K562 (cell line): Measurements from ENCODE around the gene DHX57. TPM values are rescaled to one million over a fixed set of nuclear protein-coding genes. Genes with fewer than 3 reads are reported as not detected.

Experiments used
- ATAC-seq: fragments of 200-7000 bp; cut with Tn5 transposase; 3 replicates; pipeline ENCODE4 v1.9.1; 2020; ENCODE audit warnings: moderate library complexity
- BruUV-seq: library from RNA; stranded (reverse); fragments of 400-500 nt; replicated peaks from 2 replicates; lab custom pipeline; 2021; lab: Mats Ljungman, UMichigan
- CTCF ChIA-PET: fragments of 300-600 bp; formaldehyde crosslinking; extraction: SDS; loops from one replicate; lab custom pipeline; 2021; ENCODE audit warnings: low intra/inter-chr PET ratio; lab: Yijun Ruan, JAX
- POLR2A ChIA-PET: fragments of 300-600, 350-650 bp; sonication (Branson Sonifier 250); formaldehyde crosslinking; extraction: SDS; loops from one replicate; lab custom pipeline; 2021; ENCODE audit warnings: antibody characterized with exemption, inconsistent platforms; lab: Yijun Ruan, JAX
- DNase-seq, 4 experiments: peaks; one replicate each; pipeline versions ENCODE4 v3.0.0 to v3.0.0-alpha.2; 2011 to 2018; ENCODE audit warnings: low spot score in 3 of 4, mixed read lengths in 3 of 4; ENCODE audit errors: extremely low read depth in 1 of 4
- FAIRE-seq: peaks from 2 replicates; lab custom pipeline; 2011; peaks lifted over from hg19 to GRCh38; lab: Jason Lieb, UNC
- H2AFZ ChIP-seq: 2 replicates; pipeline ENCODE4 v1.6.0; 2011; ENCODE audit warnings: low read depth, low read length, control low read depth, inconsistent platforms
- H3K27ac ChIP-seq: fragments of 200-600 bp; 3 replicates; pipeline ENCODE4 v1.8.0; 2011; ENCODE audit warnings: low read depth, mild to moderate bottlenecking, control low read depth, inconsistent platforms, low read length, moderate library complexity, mixed read lengths; ENCODE audit errors: extremely low read depth
- H3K27me3 ChIP-seq, 2 experiments: fragments of 300-600 bp in 1 of 2; 2 replicates in 1 of 2; 3 replicates in 1 of 2; pipeline versions ENCODE4 v1.6.0 to v1.8.0; 2011; ENCODE audit warnings: inconsistent platforms in 2 of 2, low read length in 2 of 2, mild to moderate bottlenecking in 1 of 2, mixed read lengths in 1 of 2, moderate library complexity in 1 of 2; ENCODE audit not compliant: control insufficient read depth in 2 of 2, insufficient read depth in 2 of 2
- H3K36me3 ChIP-seq: fragments of 300-600 bp; 3 replicates; pipeline ENCODE4 v1.8.0; 2011; ENCODE audit warnings: mild to moderate bottlenecking, low read length, inconsistent platforms; ENCODE audit not compliant: control insufficient read depth, insufficient read depth
- H3K4me1 ChIP-seq, 2 experiments: fragments of 200-600 bp in 1 of 2; replicated peaks in 1 of 2; 2 replicates in 1 of 2; 3 replicates in 1 of 2; pipeline versions ENCODE4 v1.5.1 to v1.8.0; 2011; ENCODE audit warnings: inconsistent platforms in 2 of 2, low read length in 2 of 2, mild to moderate bottlenecking in 1 of 2, mixed read lengths in 1 of 2, moderate library complexity in 1 of 2; ENCODE audit not compliant: control insufficient read depth in 2 of 2, insufficient read depth in 2 of 2
- H3K4me2 ChIP-seq: 2 replicates; pipeline ENCODE4 v1.6.1; 2011; ENCODE audit warnings: low read length, control low read depth, inconsistent platforms, mixed read lengths; ENCODE audit not compliant: insufficient read depth
- H3K4me3 ChIP-seq: fragments of 200-600 bp; sonication (generic), shearing (Covaris generic); 2 replicates; pipeline ENCODE4 v1.5.1; 2016; ENCODE audit warnings: control low read depth, inconsistent platforms
- H3K79me2 ChIP-seq: fragments of 200-600 bp; 3 replicates; pipeline ENCODE4 v1.8.0; 2011; ENCODE audit warnings: low read length, inconsistent platforms; ENCODE audit not compliant: control insufficient read depth, insufficient read depth
- H3K9ac ChIP-seq, 2 experiments: 2 replicates each; pipeline versions ENCODE4 v1.6.0 to v1.6.1; 2011; ENCODE audit warnings: low read depth in 2 of 2, low read length in 2 of 2, control low read depth in 1 of 2, inconsistent platforms in 1 of 2, mild to moderate bottlenecking in 1 of 2, mixed read lengths in 1 of 2; ENCODE audit not compliant: insufficient read depth in 1 of 2
- H3K9me1 ChIP-seq: one replicate; pipeline ENCODE4 v1.6.0; 2011; ENCODE audit warnings: inconsistent platforms, mild to moderate bottlenecking, low read length, moderate library complexity; ENCODE audit not compliant: control insufficient read depth, insufficient read depth
- H3K9me3 ChIP-seq: replicated peaks from 2 replicates; pipeline ENCODE4 v1.5.1; 2011; ENCODE audit warnings: low read depth, low read length, inconsistent platforms; ENCODE audit not compliant: control insufficient read depth, insufficient read depth
- H4K20me1 ChIP-seq: replicated peaks from 2 replicates; pipeline ENCODE4 v1.6.1; 2011; ENCODE audit warnings: low read length, inconsistent platforms, mixed read lengths; ENCODE audit not compliant: control insufficient read depth, insufficient read depth
- FOXJ3 ChIP-seq: sonication (generic); formaldehyde crosslinking; IDR thresholded peaks from 2 replicates; pipeline ENCODE4 v1.4.0; 2020; ENCODE audit warnings: mild to moderate bottlenecking, missing genetic modification reagents
- RBM25 ChIP-seq: fragments of 200-400 bp; formaldehyde crosslinking; IDR thresholded peaks from 2 replicates; pipeline ENCODE4 v1.6.1; 2018; ENCODE audit warnings: low read length, low read depth, moderate library complexity; ENCODE audit not compliant: severe bottlenecking
- SRSF3 ChIP-seq: fragments of 200-400 bp; formaldehyde crosslinking; IDR thresholded peaks from 2 replicates; pipeline ENCODE4 v1.6.1; 2016; ENCODE audit warnings: mild to moderate bottlenecking, low read length, moderate library complexity; ENCODE audit not compliant: insufficient read depth
- USF2 ChIP-seq: sonication (generic); formaldehyde crosslinking; IDR thresholded peaks from 2 replicates; pipeline ENCODE4 v1.5.0; 2020; ENCODE audit warnings: missing genetic modification reagents
- ZNF121 ChIP-seq: sonication (generic); formaldehyde crosslinking; conservative IDR thresholded peaks from 2 replicates; pipeline ENCODE4 v1.8.0; 2022; ENCODE audit warnings: missing genetic modification reagents
- ZNF384 ChIP-seq: IDR thresholded peaks from 2 replicates; pipeline ENCODE4 v1.6.1; 2012; ENCODE audit warnings: low read depth, low read length, improper control_type of control experiment
- ZNF444 ChIP-seq: fragments of 250-450 bp; sonication (Bioruptor Pico); IDR thresholded peaks from 2 replicates; pipeline ENCODE4 v1.4.0; 2020; ENCODE audit warnings: mild to moderate bottlenecking, moderate library complexity
- WGBS: fragments of 100-300 bp; shearing (Covaris generic); methylation state at CpG from one replicate; pipeline ENCODE4 v1.1.6; 2016; ENCODE audit warnings: low coverage, mixed read lengths; ENCODE audit not compliant: insufficient coverage; ENCODE audit errors: missing lambda C conversion rate; 5-methylcytosine and 5-hydroxymethylcytosine counted together
- in situ Hi-C: fragments of 300-500 bp; cut with MboI; formaldehyde crosslinking; loops from 4 replicates; pipeline ENCODE4 v1.15.0; 2018; ENCODE audit warnings: inconsistent platforms, mixed read lengths
- intact Hi-C: fragments of 100-400 bp; cut with micrococcal nuclease; formaldehyde crosslinking; loops from 2 replicates; pipeline ENCODE4 v1.14.2; 2022
- polyA plus RNA-seq, 8 experiments: library from polyadenylated mRNA; depleted of rRNA in 4 of 8; stranded (reverse) in 5 of 8; unstranded in 3 of 8; fragments of >200 nt; fragmentation: Nextera tagmentation in 2 of 8; fragmentation: Illumina TruSeq in 1 of 8; extraction: Ambion mirVana in 2 of 8; extraction: Trizol in 1 of 8; gene quantifications; 2 replicates each; pipeline versions ENCODE4 v1.2.1 to v1.2.3, GENCODE V29; 2011 to 2014; ENCODE audit warnings: inconsistent platforms in 1 of 8, missing spikeins in 1 of 8
- total RNA-seq, 7 experiments: library from RNA; depleted of rRNA in 6 of 7; stranded (reverse); fragments of >200 nt in 6 of 7; fragmentation: Illumina TruSeq in 2 of 7; extraction: Trizol in 2 of 7; gene quantifications; 2 replicates each; pipeline versions ENCODE4 v1.2.1 to v1.2.3, GENCODE V29; 2011 to 2021; ENCODE audit warnings: low replicate concordance in 1 of 7
- TF ChIP-seq, protein P1 (sequence below): sonication (generic); formaldehyde crosslinking; IDR thresholded peaks from 2 replicates; pipeline ENCODE4 v1.8.1; 2023; ENCODE audit warnings: mild to moderate bottlenecking, missing genetic modification reagents

Gene DHX57
- total and polyA plus RNA-seq, 9 of the 15 experiments (the other 6 are each of a cell fraction or from before 2014, with no cell fraction given), result 7.4 to 23.6 (median 17.9) TPM

DNA sequence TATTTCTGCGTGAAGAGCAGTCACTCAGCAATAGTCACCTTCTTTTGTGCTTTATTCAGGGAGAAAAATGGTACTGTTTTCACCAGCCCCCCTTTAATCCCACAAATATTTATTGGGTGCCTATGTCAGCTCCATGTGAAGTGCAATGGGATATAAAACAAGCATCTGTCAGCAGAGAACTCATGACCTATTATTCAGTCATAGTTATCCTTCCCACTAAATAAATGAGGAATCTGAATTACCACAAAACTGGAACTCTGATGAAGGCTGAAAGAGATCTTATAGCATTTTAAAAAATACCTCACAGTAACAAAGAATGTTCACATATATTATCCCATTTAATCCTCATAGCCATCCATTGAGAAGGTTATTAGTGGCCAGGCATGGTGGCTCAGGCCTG is 45.8 kb downstream of the DHX57 start:
- DNase-seq (no peak), FAIRE-seq (no peak), ATAC-seq (no peak)
- CTCF ChIA-PET, result no interaction called here
- BruUV-seq, result no TSS peak
- no peak overlapping the region for H3K9ac ChIP-seq
- no peak overlapping the region for H3K27ac ChIP-seq
- peaks cover 21% of the 10 kb centered on the region; the same call in 2 of the 3 replicates for H3K36me3 ChIP-seq
- no peaks in the 10 kb centered on the region for H3K27me3 ChIP-seq
- H3K79me2 ChIP-seq, result no peaks in the 10 kb centered on the region
- H3K4me2 ChIP-seq, result no peak overlapping the region
- intact Hi-C loops (loop anchor here (5.0 kb wide), 1 partner anchor 102 kb away; no protein-coding TSS in a partner anchor), in situ Hi-C loops (no loop called here)
- H3K4me1 ChIP-seq, result peaks cover 0 to 6% of the 10 kb centered on the region in 2 experiments; a peak in 2 of 5 replicates
- TF ChIP-seq ZNF444 (CRISPR knock-in tag), result no peak
- no peak for TF ChIP-seq USF2
- H3K9me1 ChIP-seq, result no peaks in the 10 kb centered on the region
- no peaks in the 10 kb centered on the region for H4K20me1 ChIP-seq
- 85% methylated on average over 1 of the region's 1 CpG for WGBS
- no peak overlapping the region for H3K4me3 ChIP-seq
- H3K9me3 ChIP-seq, result no peaks in the 10 kb centered on the region
- no peak overlapping the region for H2AFZ ChIP-seq
- POLR2A ChIA-PET, result interaction anchor here (1.2 kb wide), 1 partner anchor 11 kb away, joined by 4 read pairs; no protein-coding TSS in a partner anchor

DNA sequence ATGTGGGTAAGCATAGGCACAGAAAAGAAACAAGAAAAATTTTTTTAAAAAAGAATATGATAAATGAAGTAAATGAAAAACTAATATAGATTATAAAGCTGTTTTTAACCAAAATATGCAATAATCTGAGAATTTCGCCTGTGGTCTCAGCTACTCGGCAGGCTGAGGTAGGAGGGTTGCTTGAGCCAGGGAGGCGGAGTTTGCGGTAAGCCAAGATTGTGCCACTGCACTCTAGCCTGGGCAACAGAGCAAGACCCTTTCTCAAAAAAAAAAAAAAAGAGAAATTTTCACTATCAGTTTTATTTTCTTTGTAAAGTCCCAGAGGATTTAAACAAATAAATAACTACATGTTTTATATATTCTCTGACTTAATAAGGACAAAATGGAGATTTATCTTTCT is 47.3 kb downstream of the DHX57 start:
- DNase-seq (no peak), ATAC-seq (no peak), FAIRE-seq (no peak)
- CTCF ChIA-PET, result no interaction called here
- Histone ChIP-seq H3K4me3 (no peak overlapping the region), H3K27ac (peak overlapping the region; percentile 87; the same call in 2 of the 3 replicates), H3K4me2 (no peak overlapping the region), H4K20me1 (no peaks in the 10 kb centered on the region), H3K36me3 (peaks cover 27% of the 10 kb centered on the region; the same call in 2 of the 3 replicates), H3K9ac (no peak overlapping the region; a peak in 1 of 4 replicates), H3K4me1 (peaks cover 0 to 6% of the 10 kb centered on the region in 2 experiments; a peak in 2 of 5 replicates), H3K27me3 (no peaks in the 10 kb centered on the region), H3K79me2 (no peaks in the 10 kb centered on the region), H3K9me3 (no peaks in the 10 kb centered on the region), H2AFZ (peak overlapping the region; percentile 92), H3K9me1 (no peaks in the 10 kb centered on the region)
- intact Hi-C loops, result loop anchor here (5.0 kb wide), 1 partner anchor 104 kb away; no protein-coding TSS in a partner anchor
- TF ChIP-seq FOXJ3 (CRISPR knock-in tag) (no peak), ZNF121 (CRISPR knock-in tag) (peak; percentile 97), RBM25 (peak; percentile 67), ZNF384 (0 out of 2 replicates have a peak, but pooled peaks have one; percentile 44), SRSF3 (no peak)
- TF ChIP-seq, protein P1, sequence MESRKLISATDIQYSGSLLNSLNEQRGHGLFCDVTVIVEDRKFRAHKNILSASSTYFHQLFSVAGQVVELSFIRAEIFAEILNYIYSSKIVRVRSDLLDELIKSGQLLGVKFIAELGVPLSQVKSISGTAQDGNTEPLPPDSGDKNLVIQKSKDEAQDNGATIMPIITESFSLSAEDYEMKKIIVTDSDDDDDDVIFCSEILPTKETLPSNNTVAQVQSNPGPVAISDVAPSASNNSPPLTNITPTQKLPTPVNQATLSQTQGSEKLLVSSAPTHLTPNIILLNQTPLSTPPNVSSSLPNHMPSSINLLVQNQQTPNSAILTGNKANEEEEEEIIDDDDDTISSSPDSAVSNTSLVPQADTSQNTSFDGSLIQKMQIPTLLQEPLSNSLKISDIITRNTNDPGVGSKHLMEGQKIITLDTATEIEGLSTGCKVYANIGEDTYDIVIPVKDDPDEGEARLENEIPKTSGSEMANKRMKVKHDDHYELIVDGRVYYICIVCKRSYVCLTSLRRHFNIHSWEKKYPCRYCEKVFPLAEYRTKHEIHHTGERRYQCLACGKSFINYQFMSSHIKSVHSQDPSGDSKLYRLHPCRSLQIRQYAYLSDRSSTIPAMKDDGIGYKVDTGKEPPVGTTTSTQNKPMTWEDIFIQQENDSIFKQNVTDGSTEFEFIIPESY (CRISPR knock-in tag), result peak; percentile 85
- in situ Hi-C loops, result no loop called here
- POLR2A ChIA-PET, result interaction anchor here (0.9 to 3.2 kb wide), 6 partner anchors 10 to 81 kb away, joined by 3 to 28 read pairs (median 4); partner anchors contain the start of gene SRSF7
- WGBS, result 82% methylated on average over 4 of the region's 4 CpGs
- BruUV-seq, result no TSS peak
